GM18508 (cell line): Measurements from ENCODE around the gene TMEM218.

Experiments
- ATAC-seq: cut with Tn5 transposase; IDR thresholded peaks from one replicate; pipeline ENCODE4 v1.9.1; 2021; ENCODE audit warnings: moderate number of reproducible peaks; ENCODE audit not compliant: insufficient read depth, unreplicated experiment

The TMEM218 gene

GRCh38 chr11:125111343-125112207 is at the start of gene TMEM218:
TSS of gene TMEM218 (minus strand) at chr11:125111626. CDS start at chr11:125102241, 9,385 bp downstream.
- peak; percentile 94 for ATAC-seq

- no peak for ATAC-seq
Observed at GRCh38 chr11:125157953-125158680, 46.7 kb upstream of the TMEM218 start.

GRCh38 chr11:125157118-125157733 is 45.8 kb upstream of the TMEM218 start:
- ATAC-seq, result no peak

GRCh38 chr11:125156346-125157117 is 45.1 kb upstream of the TMEM218 start:
- no peak for ATAC-seq

- ATAC-seq, result no peak
Observed at GRCh38 chr11:125155767-125156166, 44.3 kb upstream of the TMEM218 start.

GRCh38 chr11:125155100-125155444 is 43.6 kb upstream of the TMEM218 start:
- no peak for ATAC-seq

- no peak for ATAC-seq
Observed at GRCh38 chr11:125154378-125155099, 43.1 kb upstream of the TMEM218 start.

GRCh38 chr11:125153837-125154236 is 42.4 kb upstream of the TMEM218 start:
- no peak for ATAC-seq

GRCh38 chr11:125148743-125149142 is 37.3 kb upstream of the TMEM218 start:
- ATAC-seq, result no peak

GRCh38 chr11:125148011-125148410 is 36.6 kb upstream of the TMEM218 start:
- ATAC-seq, result no peak

- no peak for ATAC-seq
Observed at GRCh38 chr11:125147280-125147679, 35.9 kb upstream of the TMEM218 start.

- no peak for ATAC-seq
Observed at GRCh38 chr11:125146232-125146631, 34.8 kb upstream of the TMEM218 start.

- ATAC-seq, result no peak
Observed at GRCh38 chr11:125141686-125142535, 30.5 kb upstream of the TMEM218 start.

GRCh38 chr11:125141178-125141577 is 29.8 kb upstream of the TMEM218 start:
- no peak for ATAC-seq

GRCh38 chr11:125140233-125140632 is 28.8 kb upstream of the TMEM218 start:
- no peak for ATAC-seq

GRCh38 chr11:125139778-125140177 is 28.4 kb upstream of the TMEM218 start:
- ATAC-seq, result no peak

GRCh38 chr11:125138966-125139365 is 27.5 kb upstream of the TMEM218 start:
- no peak for ATAC-seq

- no peak for ATAC-seq
Observed at GRCh38 chr11:125136001-125136400, 24.6 kb upstream of the TMEM218 start.

- no peak for ATAC-seq
Observed at GRCh38 chr11:125132596-125132995, 21.2 kb upstream of the TMEM218 start.
